Skeletal muscle tissue (tissue), 4 donors: ENCODE measurements around the gene CCR7. TPM values are rescaled to one million over a fixed set of nuclear protein-coding genes. Genes with fewer than 3 reads are reported as not detected.
"Not testable (repeated sequence)": the region's sequence is repeated elsewhere in the genome, so short reads cannot be mapped to it uniquely, and the experiment has no call there.

Experiments
- H3K27ac ChIP-seq: one replicate; pipeline ENCODE4 v1.7.0; 2013; ENCODE audit warnings: mild to moderate bottlenecking, low read depth, low read length, inconsistent platforms
- H3K27me3 ChIP-seq, 3 donors: one replicate each; pipeline ENCODE4 v1.7.0; 2013; ENCODE audit warnings: low read length in 3 of 3; ENCODE audit not compliant: control insufficient read depth in 3 of 3, insufficient read depth in 3 of 3
- H3K36me3 ChIP-seq, 3 donors: one replicate each; pipeline ENCODE4 v1.7.0; 2013; ENCODE audit warnings: low read length in 3 of 3; ENCODE audit not compliant: control insufficient read depth in 3 of 3, insufficient read depth in 3 of 3
- H3K4me1 ChIP-seq, 3 donors: one replicate each; pipeline ENCODE4 v1.7.0; 2013; ENCODE audit warnings: low read length in 3 of 3, mild to moderate bottlenecking in 3 of 3; ENCODE audit not compliant: control insufficient read depth in 3 of 3, insufficient read depth in 3 of 3
- H3K4me3 ChIP-seq, 3 donors: one replicate each; pipeline ENCODE4 v1.7.0; 2013; ENCODE audit warnings: low read length in 3 of 3
- H3K9ac ChIP-seq, 3 donors: one replicate each; pipeline ENCODE4 v1.7.0; 2013; ENCODE audit warnings: low read length in 3 of 3, mild to moderate bottlenecking in 3 of 3, moderate library complexity in 2 of 3, low read depth in 1 of 3
- H3K9me3 ChIP-seq, 3 donors: one replicate each; pipeline ENCODE4 v1.7.0; 2013; ENCODE audit warnings: low read length in 3 of 3; ENCODE audit not compliant: control insufficient read depth in 3 of 3
- total RNA-seq: library from RNA; depleted of rRNA; stranded (reverse); fragments of >200 nt; gene quantifications from one replicate; pipeline ENCODE4 v1.2.3, GENCODE V29; 2014
- donor health status: Osteomylitis.

The CCR7 gene
- total RNA-seq, 1 donor from 2014 or later, result 1.0 TPM

DNA sequence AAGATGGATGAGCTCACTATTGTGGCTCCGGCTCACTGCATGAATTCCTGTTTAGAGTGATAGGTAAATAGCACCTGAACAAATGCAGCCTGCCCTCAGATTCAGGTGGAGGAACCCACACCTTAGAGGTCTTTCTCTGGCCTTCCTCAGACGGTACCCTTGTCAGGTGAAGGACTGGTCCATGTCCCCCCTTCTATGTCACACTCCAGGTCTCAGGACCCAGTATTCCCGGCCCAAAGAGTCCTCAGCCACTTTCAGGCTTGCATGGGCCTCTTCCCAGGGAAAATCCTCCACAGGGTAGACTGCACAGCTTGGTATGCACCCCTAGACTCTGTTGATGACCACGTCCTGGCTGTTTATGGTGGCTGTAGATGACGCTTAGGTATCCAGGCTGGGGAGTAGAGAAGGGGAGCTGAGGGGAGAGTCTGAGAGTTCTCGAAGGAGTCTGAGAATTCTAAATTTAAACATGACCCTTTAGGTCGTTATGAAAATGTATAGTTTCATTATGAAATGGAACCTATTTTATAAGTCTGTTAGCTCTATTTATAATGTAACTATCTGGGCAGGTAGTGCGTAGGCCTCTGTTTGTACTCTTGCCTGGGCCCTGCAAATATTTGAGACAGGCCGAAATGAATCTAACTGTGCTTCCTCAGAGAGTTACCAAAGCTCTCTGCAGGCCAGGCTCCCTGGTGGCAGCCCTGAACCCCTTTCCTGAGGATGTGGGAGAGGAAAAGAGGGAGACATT, 32.5 kb upstream of the CCR7 start:
- Histone ChIP-seq H3K27me3 (no peaks in the 10 kb centered on the region), H3K36me3 (no peaks in the 10 kb centered on the region), H3K4me1 (no peaks in the 10 kb centered on the region), H3K9me3 (no peaks in the 10 kb centered on the region), H3K4me3 (no peak overlapping the region), H3K27ac (no peak overlapping the region), H3K9ac (no peak overlapping the region)

DNA sequence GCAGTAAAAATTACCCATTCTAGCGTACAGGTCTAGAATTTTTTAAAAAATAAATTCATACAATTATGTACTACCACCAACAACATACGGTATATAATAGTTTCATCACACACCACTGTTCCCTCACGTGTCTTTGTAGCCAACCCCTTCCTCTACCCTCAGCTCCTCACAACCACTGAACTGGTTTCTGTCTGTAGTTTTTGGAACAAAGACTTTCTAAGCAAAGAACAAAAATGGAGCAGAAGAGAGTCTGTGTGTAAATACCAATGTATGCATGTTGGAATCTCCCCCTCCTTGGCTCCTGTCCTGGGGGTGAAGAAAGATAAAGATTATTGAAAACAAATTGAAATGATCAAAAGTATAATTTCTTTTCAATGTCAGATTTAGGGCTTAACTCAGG, 31.9 kb upstream of the CCR7 start:
- Histone ChIP-seq H3K27ac (no peak overlapping the region), H3K9me3 (no peaks in the 10 kb centered on the region), H3K4me3 (no peak overlapping the region), H3K9ac (no peak overlapping the region), H3K4me1 (no peaks in the 10 kb centered on the region), H3K27me3 (no peaks in the 10 kb centered on the region), H3K36me3 (no peaks in the 10 kb centered on the region)

DNA sequence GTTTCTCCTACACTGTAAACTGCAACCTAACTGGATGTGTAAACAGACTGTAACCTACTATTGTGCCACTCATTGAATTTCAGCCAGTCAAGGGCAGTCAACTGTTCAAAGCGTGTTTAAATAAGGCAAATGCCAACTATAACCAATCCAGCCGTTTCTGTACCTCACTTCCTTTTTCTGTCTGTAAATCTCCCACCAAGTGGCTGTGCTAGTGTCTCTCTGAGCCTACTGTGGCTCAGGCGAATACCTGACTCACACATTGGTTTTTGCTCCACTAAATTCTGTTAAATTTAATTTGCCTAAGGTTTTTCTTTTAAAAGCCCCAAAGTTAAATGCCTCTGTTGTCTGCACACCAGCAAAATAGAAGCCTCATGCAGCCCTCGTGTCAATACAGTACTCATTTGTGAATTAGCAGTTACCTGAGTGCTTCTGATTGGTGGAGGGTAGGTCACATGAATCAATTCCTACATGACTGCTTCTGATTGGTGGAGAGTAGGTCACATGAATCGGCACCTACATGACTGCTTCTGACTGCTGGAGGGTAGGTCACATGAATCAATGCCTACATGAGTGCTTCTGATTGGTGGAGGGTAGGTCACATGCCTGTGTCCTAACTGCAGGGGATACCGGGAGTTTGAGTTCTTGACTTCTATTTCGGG, 31.1 kb upstream of the CCR7 start:
- H3K9ac ChIP-seq, result no peak overlapping the region
- H3K9me3 ChIP-seq, result no peaks in the 10 kb centered on the region
- no peaks in the 10 kb centered on the region for H3K36me3 ChIP-seq
- no peaks in the 10 kb centered on the region for H3K27me3 ChIP-seq
- no peak overlapping the region for H3K4me3 ChIP-seq
- H3K4me1 ChIP-seq, result no peaks in the 10 kb centered on the region
- H3K27ac ChIP-seq, result no peak overlapping the region

DNA sequence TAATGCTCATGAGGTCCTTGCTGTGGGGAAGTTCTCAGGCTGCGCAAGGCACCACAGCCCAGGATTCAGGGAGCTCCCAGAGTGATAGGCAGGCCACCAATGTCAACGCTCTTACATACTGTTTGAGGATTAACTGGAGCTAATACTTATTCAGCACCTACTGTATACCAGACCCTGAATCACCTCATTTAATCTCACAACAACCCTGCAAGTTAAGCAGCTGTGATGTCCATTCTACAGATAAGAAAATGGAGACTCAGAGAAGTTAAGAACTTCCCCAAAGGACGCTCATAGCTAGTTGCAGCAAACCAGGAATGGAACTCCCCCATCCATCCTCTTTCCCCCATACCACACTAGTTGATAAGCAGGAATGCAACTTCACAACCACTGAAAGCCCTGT, 25.5 kb upstream of the CCR7 start:
- H3K36me3 ChIP-seq, result no peaks in the 10 kb centered on the region
- H3K9ac ChIP-seq, result no peak overlapping the region
- H3K9me3 ChIP-seq, result no peaks in the 10 kb centered on the region
- H3K4me1 ChIP-seq, result no peaks in the 10 kb centered on the region
- H3K27me3 ChIP-seq, result peaks cover 0 to 6% (median 0%) of the 10 kb centered on the region in 3 donors
- no peak overlapping the region for H3K27ac ChIP-seq
- no peak overlapping the region for H3K4me3 ChIP-seq

DNA sequence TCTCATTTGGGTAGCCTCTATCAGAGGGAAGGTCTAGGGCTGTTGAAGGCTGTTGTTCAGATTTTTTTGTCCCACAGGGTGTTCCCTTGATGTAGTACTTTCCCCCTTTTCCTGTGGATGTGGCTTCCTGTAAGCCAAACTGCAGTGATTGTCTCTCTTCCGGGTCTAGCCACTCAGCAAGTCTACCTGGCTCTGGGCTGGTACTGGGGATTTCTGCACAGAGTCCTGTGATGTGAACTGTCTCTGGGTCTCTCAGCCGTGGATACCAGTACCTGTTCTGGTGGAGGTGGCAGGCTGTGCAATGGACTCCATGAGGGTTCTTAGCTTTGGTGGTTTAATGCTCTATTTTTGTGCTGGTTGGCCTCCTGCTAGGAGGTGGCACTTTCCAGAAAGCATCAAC, 23.3 kb upstream of the CCR7 start:
- no peaks in the 10 kb centered on the region for H3K4me1 ChIP-seq
- H3K9ac ChIP-seq, result no peak overlapping the region
- H3K36me3 ChIP-seq, result no peaks in the 10 kb centered on the region
- H3K27me3 ChIP-seq, result peaks cover 0 to 6% (median 0%) of the 10 kb centered on the region in 3 donors
- H3K9me3 ChIP-seq, result no peaks in the 10 kb centered on the region
- no peak overlapping the region for H3K27ac ChIP-seq
- H3K4me3 ChIP-seq, result no peak overlapping the region

DNA sequence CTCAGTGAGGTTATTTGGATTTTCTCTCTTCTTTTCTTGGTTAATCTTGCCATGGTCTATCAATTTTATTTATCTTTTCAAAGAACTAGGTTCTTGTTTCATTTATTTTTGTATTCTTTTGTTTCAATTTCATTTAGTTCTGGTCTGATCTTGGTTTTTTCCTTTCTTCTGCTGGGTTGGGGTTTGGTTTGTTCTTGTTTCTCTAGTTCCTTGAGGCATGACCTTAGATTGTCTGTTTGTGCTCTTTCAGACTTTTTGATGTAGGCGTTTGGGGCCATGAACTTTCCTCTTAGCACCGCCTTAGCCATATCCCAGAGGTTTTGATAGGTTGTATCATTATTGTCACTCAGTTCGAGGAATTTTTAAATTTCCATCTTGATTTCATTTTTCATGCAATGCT, 21.0 kb upstream of the CCR7 start:
- not testable (repeated sequence) for H3K27me3 ChIP-seq, H3K9ac ChIP-seq, H3K4me3 ChIP-seq, H3K27ac ChIP-seq, H3K9me3 ChIP-seq, H3K36me3 ChIP-seq
- peaks cover 2 to 11% (median 3%) of the 10 kb centered on the region in 3 donors for H3K4me1 ChIP-seq

DNA sequence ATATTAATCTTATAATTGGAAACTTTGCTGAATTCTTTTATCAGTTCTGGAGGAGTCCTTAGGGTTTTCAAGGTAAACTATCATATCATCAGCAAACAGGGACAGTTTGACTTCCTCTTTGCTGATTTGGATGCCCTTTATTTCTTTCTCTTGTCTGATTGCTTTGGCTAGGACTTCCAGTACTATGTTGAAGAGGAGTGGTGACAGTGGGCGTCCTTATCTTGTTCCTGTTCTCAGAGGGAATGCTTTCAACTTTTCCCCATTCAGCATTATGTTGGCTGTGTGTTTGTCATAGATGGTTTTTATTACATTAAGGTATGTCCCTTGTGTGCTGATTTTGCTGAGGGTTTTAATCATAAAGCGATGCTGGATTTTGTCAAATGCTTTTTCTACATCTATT, 19.7 kb upstream of the CCR7 start:
- H3K4me1 ChIP-seq, result peaks cover 5 to 11% (median 6%) of the 10 kb centered on the region in 3 donors
- H3K27ac ChIP-seq, H3K27me3 ChIP-seq, H3K9ac ChIP-seq, H3K4me3 ChIP-seq, H3K36me3 ChIP-seq, H3K9me3 ChIP-seq: not testable (repeated sequence)

DNA sequence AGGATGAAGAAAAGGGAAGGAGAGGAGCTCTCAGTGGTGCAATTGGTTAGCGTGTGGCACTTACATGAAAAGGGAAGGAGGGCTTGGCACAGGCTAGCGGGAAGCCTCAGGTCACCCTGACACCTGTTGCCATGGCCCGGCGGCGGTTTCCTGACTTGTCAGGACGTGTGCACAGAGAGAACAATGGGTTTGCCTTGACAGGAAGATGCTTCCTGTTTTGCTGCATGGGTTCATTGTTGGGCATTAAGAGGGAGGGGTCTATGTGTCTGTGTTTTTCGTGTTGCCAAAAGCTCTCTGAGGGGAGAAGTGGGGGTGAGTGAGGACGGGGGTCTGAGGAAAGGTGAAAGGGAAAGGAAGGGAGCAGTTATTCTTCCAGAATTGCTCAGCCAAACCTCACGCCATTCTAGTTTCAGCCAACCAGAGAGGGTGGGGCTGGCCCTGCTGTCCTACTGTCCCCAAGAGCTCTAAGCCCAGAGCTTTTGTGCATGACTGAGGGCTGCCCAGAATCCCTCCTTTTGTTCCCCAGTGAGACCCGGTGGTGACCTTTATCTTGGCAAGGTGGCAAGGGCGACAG, 17.1 kb upstream of the CCR7 start:
- Histone ChIP-seq H3K27ac (peak overlapping the region; percentile 50), H3K4me3 (no peak overlapping the region)

DNA sequence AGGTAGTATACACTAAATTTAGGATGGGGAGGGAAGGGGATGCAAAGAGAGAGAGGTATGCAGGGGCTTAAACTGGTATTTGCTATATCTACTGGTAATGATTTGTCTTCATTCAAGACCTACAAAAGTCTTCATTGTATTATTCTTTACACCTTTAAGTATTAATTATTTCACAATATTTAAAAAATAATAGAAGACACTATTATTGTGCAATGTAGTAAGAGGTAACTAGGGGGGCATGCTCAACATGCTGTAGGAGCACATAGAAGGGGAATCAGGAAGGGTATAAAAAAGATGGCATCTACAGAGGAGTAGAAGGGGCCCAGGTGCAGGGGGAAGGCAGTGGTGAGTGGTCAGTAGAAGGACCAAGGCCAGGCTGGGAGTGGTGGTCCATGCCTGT, 14.9 kb upstream of the CCR7 start:
- Histone ChIP-seq H3K9ac (no peak overlapping the region), H3K27me3 (no peaks in the 10 kb centered on the region), H3K4me1 (peaks cover 5 to 11% (median 6%) of the 10 kb centered on the region in 3 donors), H3K36me3 (no peaks in the 10 kb centered on the region), H3K4me3 (no peak overlapping the region), H3K27ac (no peak overlapping the region), H3K9me3 (no peaks in the 10 kb centered on the region)

More for the DNA sequence above, 17.1 kb upstream of the CCR7 start:
- Histone ChIP-seq H3K4me1 (peaks cover 5 to 11% (median 6%) of the 10 kb centered on the region in 3 donors), H3K27me3 (no peaks in the 10 kb centered on the region), H3K36me3 (no peaks in the 10 kb centered on the region), H3K9ac (no peak overlapping the region), H3K9me3 (no peaks in the 10 kb centered on the region)

DNA sequence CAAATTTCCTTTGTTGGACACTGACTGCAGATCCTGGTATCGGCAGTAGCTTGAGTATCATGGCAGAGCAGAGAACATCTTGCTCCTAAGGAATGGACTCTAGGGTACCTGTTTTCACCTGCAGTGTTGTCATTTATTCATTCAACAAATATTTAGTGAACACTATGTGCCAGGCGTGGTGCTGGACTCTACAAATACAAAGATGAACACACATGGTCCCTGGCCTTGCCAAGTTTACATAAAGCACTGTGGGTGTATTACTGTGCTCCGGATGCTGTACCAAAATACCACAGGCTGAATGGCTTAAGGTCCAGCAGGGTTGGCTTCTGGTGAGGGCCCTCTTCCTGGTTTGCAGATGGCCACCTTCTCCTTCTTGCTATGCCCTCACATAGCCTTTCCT, 14.2 kb upstream of the CCR7 start:
- no peak overlapping the region for H3K4me3 ChIP-seq
- no peak overlapping the region for H3K27ac ChIP-seq
- peaks cover 5 to 11% (median 6%) of the 10 kb centered on the region in 3 donors for H3K4me1 ChIP-seq
- H3K9me3 ChIP-seq, result no peaks in the 10 kb centered on the region
- H3K27me3 ChIP-seq, result no peaks in the 10 kb centered on the region
- H3K36me3 ChIP-seq, result no peaks in the 10 kb centered on the region
- H3K9ac ChIP-seq, result no peak overlapping the region
